Activated CD8-positive, alpha-beta memory T cell treated with anti-CD3 and anti-CD28 coated beads, Interleukin-2, amount 50 U/mL, for 1 hour (primary cell): Measurements from ENCODE around the gene HDAC7.
A peak's percentile ranks its signal among the peaks of the same experiment; 100 is the strongest.

Experiments
- DNase-seq: peaks from one replicate; pipeline ENCODE4 v3.0.0-alpha.2; 2020; ENCODE audit errors: extremely low read depth

Gene HDAC7

DNA sequence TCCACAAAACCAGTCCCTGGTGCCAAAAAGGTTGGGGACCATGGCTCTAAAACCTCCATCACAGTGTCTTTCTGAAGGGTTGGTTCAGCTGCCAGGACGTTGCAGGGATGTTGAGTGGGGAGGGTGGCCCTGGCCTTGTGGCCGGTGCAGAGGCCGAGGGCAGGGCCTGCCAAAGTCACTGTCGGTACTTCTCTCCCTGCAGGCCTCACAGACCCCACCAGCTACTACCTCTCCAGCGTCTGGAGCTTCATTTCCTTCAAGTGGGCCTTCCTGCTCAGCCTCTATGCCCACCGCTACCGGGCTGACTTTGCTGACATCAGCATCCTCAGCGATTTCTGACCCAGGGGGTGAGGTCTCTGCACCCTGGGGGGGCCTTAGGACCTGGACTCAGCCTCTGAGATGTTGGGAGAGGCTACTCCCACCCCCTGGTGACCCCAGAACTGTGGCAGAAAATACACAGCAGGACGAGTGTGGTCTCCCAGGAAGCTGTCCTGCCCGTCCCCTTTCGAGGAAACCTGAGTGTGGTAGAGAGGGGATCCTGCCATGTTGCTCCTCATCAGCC, 39.7 kb downstream of the HDAC7 start:
- no peak for DNase-seq

DNA sequence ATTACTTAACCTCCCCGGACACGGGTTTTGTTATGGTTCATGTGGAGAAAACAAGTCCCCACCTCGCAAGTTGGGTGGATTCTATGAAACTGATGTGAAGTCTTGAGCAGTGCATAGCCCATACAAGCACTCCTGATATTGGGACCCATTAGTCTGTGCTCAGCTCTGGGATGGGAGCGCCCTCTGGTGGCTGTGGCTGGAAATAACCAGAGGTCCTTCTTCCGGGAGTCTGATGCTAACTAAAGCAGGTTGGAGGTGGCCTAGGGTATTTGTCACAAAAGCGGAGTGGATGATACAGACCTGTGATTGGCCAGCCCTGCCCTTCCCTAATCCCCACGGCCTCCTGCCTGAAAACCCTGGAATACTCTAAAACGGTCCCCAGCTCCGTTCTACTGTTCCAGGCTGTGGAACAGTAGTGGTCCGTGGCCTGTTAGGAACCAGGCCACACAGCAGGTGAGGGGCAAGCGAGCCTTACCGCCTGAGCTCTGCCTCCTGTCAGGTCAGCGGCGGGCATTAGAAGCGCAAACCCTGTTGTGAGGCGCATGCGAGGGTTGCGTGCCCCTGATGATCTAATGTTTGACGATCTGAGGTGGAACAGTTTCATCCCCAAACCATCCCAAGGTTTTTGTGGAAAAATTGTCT, 40.3 kb downstream of the HDAC7 start:
- peak; percentile 72 for DNase-seq

DNA sequence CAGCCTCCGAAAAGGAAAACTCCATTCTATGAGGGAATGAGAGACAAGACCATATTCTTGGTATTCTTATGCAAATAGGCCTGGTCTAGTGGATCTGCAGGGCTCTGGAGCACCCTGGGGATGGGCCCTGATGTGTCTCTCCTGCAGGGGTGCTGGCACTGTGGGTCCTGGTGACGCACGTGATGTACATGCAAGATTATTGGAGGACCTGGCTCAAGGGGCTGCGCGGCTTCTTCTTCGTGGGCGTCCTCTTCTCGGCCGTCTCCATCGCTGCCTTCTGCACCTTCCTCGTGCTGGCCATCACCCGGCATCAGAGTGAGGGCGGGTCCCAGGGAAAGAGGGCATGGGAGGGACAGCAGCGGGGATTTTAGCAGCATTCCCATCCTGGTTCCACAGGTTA, 40.8 kb downstream of the HDAC7 start:
- no peak for DNase-seq

DNA sequence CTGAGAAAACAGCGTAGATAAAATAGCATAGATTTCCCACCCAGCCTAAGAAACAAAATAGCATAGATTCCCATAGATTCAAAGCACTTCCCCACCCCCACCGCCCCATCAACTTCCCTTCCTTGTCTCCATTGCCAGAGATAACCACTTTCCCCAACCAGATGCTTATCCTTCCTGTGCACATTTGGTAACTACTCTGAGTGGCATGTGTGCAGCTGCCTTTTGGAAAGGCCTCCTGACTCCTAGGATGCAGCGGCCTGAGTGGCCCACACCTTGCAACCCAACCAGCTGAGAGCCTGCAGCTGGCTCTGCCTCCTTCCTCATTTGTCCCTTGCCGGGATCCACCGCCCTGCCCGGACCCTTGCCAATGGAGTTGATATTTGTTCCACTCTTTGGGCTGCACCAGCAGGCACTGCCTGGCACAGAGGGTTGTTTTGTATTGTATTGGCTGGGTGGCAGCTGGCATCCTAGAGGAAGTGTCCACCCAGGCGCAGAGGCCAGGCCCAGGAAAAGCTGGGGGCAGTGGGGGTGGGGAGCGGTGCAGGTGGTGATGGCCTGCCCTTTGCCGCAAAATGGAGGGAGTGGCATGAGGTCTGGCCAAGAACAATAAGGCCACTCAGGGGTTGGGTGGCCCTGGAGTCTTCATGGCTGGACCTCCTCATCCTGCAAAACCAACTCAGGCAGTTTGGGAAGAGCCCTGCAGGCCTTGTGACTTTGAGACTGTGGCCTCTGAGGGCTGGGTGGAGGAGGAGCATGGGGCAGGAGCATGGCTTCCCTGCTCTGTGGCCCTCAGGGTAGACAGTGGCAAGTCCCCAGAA, 41.8 kb downstream of the HDAC7 start:
- no peak for DNase-seq

DNA sequence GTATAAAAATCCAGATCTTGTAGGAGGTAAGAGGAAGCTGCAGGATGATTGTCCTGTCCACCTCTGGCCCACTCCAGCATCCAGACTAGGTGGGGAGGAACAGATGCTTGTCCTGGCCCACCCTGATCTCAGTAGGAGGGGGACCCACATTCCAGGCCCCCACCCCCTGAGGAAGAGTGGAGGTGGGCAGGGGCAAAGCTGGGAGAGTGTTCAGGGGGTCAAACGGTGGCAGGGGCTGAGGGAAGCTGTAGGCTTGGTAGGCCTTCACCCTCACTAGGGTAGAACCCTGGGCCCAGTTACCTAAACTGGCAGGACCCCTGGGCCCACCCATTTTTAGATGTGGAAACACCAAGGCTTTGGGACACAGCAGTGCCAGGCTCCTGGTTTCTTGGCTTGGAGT, 42.6 kb downstream of the HDAC7 start:
- DNase-seq: no peak

DNA sequence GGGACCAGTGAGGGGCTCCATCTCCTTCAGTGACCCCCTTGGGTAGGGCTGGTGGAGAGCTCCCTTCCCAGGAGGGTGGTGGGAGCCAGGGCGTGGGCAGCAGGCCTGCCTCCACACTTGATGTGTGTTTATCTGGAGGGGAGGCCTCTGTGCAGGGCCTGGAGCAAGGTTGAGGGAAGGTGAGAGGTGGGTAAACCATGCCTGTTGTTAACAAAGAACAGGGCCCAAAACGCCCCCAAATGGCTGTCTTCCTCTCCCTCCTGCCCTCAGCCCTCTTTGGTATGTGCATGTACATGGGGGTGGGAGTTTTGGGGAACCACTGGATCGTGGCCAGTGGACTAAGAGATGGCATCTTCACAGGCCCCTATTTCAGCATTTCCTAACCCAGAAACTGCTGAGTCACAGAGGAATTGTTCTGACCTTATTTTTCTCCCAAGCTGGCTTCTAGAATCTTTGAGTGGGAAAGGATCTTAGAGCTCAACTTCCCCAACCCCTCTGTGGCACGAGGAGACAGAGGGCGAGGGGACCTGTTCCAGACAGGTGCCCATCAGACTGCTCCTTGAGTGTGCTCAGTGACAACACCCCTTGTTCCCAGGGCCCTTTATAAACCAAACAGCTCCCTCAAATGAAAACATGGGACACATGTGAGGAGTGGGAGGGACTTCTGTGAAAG, 43.1 kb downstream of the HDAC7 start:
- no peak for DNase-seq

DNA sequence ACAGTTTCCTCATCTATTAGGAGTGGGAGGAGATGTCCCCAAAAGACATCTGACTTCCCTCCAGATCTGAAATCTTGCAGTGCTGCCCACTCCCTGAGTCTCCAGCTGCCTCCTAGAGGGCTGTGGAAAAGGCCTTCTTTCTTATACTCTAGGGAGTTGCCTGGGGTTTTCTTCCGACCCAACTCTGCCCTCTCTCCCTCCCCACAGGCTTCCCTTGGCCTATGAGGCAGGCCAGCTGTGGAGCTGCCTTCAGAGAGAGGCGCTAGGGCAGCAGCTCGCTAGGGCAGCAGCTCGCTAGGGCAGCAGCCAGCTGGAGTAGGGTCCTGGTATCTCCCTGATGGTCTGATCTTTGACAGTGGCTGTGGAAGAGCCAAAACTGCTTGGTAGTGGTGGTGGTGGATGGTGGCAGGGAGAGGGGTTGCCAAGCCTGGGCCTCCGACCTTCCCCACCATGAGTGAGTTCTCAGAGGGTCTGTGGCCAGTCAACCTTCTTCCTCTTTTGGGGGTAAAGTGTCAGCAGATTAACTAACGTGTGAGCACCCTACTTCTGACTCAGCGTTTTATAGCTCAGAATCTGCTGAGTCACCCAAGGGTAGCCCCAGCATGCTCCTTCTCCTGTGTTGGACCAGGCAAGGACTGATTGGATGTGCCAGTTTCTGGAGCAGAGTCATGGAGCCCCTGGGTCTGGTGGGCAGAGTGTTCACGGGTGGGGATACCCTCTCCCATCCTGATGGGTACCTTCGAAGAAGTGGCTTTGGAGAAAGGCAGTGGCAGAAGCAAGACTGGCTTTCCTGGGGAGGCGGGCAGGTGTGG, 44.4 kb downstream of the HDAC7 start:
- DNase-seq: no peak

DNA sequence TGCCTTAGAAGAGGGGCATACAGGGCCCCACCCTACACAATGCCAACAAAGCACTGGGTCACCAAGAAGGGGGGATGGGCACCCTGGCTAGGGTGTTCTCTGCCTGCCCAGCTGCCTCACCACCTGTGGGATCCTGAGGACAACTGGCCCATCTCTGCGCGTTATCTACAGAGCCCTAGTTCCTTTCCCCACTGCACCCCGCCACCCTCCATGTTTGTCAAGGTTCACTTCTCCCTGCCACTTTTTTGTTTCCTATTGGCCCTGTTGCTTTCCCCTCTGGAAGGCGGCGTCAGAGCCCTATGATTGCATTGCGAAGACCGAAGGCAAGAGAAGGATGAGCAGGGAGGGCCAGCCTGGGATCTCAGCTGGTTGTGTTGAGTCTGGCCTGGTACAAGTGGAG, 45.0 kb downstream of the HDAC7 start:
- no peak for DNase-seq

DNA sequence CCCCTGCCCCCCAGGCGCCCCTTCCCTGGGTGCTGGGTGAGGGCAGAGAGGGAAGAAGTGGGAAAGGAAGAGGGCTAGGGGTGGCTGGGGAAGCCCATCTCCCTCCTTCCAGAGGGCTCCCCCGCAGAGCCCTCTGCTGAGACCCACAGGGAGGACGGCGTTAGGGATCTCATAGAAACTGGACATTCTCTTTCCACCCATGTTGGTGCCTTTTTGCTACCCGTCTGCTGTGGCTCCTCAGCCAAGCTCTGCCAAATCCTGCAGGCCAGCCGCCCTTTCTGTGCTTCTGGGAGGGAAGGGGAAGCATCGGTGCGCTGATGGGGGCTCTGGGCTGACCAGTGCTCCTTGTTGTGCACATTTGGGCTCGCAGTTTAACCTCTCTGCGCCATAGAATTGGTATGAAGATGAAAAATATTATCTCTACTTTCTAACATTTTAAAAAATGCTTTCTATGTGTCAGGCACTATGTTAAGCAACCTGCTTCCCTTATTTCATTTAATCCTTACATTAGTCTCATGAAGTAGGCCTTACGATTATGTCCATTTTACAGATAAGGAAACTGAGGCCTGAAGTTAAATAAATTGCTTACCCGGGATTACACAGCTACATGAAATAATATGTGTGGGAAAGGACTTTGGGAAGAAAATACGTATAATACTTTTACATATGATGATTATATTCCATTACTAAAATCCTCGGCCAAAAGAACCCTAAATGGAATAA, 45.7 kb downstream of the HDAC7 start:
- no peak for DNase-seq

DNA sequence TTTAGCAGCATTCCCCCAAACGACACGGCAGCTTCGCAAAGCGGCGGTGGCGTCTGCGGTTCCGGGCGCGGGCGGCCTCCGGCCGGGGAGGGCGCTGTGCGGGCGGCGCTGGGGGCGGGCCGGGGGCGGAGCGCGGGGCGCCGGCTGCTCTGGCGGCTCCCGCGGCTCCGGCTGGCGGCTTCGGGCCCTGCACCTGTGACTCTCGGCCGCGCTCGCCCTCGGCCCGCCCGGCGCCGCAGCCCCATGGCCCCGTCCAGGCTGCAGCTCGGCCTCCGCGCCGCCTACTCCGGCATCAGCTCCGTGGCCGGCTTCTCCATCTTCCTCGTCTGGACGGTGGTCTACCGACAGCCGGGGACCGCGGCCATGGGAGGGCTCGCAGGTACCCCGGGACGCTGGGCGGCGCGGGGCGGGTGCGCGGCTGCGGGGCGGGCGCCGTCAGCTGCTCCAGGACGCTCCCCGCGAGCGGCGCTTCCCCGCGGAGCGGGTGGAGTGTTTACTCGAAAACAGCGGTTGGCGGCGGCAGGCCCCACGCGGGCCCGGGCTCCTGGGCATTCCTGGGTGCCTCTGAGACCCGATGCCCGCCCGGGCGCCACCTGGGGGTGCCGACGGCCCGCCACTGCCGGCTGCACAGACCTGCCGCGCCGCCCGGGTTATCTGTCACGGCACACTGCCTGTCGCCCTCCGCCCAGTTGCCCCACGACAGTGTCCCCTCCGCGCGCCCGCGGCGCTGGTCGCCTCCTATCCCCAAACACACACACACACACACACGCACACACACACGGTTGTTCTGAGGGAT, 46.4 kb downstream of the HDAC7 start, which contains the start of gene SLC48A1:
TSS of gene SLC48A1 (plus strand) at position 177 of the 796 bp plus-strand sequence. CDS start at position 244, 67 bp downstream.
- no peak for DNase-seq

DNA sequence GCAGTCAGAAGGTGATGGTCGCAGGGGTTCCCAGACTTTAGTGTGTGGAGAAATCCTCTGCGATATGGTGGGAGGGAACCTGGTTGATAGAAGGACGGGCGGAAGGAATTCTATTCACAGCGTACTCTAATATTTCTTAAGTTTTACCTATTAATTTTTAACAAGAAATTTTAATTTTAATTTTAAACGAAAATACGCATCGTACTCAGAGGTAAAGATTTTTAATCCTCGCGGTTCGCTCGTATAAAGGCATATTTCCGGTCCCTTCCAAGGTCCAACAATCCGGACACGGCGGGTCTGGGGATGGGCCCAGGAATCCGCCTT, 47.0 kb downstream of the HDAC7 start:
- no peak for DNase-seq

DNA sequence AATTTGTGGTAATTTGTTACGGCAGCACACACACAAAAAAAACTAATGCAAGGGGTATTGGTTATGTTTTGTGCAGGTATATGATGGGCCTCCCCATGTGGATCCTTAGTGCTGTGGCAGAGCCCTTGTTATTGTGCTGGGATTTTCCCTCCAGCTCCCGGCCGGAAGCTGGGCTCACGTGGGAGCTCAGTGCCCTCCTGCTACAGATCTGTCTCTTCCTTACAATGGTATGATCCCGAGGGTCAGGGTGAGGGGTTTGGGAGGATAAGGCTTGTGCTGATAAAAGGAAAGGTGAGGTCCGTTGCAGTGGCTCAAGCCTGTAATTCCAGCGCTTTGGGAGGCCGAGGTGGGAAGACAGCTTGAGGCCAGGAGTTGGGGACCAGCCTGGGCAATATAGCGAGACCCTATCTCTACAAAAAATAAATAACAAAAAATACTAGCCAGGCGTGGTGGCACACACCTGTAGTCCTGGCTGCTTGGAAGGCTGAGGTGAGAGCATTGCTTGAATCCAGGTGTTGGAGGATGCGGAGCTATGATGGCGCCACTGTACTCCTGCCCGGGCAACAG, 47.5 kb downstream of the HDAC7 start:
- no peak for DNase-seq

DNA sequence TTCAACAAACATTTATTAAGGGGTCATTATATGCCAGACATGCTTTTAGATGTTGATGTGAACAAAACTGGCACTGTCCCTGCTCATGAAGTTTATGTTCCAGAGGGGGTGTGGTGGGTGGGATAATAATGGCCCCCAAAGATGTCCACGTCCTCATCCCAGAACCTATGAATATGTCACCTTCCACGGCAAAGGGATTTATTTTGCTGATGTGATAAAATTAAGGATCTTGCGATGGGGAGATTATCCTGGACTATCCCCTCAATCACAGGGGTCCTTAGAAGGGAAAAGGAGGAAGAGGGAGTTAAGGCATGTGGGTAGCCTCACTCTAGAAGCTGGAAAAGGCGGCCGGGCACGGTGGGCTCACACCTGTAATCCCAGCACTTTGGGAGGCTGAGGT, 48.4 kb downstream of the HDAC7 start:
- DNase-seq: no peak

DNA sequence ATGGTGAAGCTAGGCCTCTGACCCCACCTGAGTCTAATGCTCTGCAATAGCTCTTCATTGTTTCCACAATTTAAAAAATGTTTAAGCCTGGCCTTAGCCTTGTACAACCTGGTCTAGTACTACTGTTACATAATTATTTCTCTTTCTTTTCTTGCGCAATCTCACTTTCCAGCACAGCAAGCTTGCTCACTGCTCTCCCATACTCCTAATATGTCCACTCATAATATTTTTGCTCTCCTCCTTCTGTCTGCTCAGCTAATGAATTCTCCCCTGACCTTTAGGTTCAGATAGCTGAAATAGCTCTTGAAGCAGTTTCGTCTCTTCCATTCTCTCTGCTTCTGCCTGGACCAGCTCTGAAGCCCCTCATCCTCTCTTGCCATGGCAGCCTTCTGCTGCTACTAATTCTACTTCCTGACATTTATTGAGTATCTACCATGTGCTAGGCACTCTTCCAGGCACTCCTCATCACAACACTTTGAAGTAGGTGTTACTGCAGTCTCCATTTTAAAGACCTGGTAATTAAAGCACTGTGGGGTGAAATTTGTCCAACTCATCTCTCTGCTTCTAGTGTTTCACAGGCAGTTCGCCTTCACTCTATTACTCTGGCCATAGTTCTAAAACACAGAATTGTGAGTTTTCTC, 49.5 kb downstream of the HDAC7 start:
- DNase-seq: no peak

DNA sequence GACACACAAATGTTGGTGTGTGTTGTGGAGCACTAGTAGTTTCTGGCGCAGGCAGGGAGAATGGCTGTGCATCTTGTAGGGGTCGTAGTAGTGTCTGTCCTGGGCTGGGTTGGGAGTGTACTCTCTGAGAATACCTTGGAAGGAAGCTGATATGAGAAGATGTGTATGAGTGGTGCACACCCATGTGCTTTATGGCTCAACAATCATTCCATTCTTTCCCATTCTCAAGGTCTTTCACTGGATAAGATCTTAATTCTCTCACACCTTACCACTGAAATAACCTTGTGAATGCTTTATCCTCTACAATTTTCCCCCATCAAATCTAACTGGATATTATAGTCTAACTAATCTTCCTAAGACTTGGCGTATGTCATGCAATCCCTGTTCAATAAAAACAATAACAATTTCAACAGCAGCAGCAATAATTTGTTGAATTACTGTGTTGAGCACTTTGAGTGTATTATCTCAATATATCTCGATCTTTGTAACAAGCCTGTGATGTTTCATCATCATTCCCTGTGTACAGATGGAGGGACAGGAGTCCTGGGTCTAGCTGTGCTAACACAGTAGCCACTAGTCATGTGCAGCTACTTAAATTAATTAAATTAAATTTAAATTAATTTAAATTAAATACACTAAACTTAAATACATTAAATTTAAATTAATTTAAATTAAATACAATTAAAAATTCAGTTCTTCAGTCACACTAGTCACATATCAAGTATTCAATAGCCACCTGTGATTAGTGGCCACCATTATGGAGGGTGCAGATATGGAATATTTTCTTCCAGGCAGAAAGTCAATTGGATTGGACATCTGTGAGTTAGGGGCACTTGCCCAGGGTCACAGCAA, 50.2 kb downstream of the HDAC7 start:
- DNase-seq: no peak

DNA sequence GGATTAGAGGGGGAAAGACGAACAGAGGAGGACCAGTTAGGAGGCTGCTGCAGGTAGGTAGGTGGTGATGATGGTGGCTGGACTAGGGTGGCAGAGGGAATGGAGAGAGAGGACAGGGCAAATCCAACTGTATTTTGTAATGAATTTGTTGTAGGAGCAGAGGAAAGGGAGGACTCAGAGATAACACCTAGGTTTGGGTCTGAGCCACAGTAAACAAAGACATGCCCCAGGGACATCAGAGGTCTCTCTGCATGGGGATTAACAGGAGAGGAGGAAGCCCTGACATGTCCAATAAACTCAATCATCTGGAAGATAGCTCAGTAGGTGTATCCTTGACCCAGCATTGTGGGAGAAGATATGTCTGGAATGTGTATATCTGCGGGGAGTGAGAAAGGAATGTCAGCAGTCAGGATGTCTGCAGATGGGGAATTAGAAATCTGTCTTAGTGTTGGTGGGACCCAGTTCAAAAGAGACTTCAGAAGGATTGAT, 51.3 kb downstream of the HDAC7 start:
- DNase-seq: no peak

DNA sequence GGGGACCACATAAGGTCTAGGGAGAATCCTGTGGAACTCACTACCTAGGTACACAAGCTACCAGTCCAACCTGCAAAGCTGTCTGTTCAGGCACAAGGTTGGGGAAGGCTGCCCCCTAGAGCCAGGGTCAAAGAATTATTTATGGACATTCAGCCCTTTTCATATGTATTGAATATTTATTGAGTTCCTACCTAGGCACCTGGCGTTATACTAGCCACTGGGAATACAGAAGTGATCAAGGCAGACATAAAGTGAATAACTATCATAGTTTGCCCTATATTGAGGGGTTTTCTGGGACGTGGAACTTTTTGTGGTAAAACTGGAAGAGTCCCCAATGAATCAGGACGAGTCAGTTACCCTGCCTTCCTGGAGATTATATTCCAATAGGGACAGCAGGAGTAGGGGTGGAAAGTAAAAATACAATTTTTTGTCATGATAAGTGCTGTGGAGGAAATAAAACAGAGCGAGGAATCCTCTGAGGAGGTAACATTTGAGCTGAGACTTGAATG, 52.4 kb downstream of the HDAC7 start:
- peak; percentile 45 for DNase-seq
